ENCODE results near the gene PVR.
"Not testable (repeated sequence)": the region's sequence is repeated elsewhere in the genome, so short reads cannot be mapped to it uniquely, and the experiment has no call there.

The PVR gene

DNA sequence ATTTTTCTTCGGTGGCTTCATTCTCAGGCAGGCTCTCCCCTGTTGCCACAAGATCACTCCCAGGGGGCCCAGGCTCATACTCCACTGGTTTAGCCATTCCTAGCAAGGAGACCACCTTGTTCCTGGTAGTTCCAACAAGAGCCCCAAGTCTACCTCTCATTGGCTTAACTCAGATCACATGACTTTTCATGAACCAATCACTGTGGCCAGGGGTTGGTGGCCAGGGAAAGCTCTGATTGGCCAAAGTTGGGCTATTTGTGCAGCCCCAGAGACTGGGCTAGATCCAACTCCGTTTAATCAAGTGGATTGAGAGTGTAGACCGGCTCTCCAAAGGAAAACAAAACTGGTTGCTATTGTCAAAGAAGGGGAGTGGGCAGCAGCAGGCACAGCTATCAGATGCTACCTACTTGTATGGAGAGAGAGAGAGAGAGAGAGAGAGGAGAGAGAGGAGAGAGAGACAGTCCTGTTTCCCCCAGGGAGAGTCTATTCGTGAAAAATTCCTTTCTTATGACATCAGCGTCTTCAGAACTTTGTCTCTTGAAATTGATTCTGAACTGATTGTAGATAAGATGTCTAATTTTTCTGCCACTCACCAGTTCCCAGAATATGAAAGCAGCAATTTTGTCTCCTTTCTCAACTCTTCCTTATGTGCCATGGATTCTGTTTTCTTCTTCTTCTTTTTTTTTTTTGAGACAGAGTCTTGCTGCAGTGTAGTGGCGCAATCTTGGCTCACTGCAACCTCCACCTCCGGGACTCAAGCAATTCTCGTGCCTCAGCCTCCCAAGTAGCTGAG, 33.5 kb downstream of the PVR start:
- DNase-seq = no peak

GRCh38 chr19:44680536-44680935, 36.8 kb downstream of the PVR start:
- no peak for DNase-seq

DNA sequence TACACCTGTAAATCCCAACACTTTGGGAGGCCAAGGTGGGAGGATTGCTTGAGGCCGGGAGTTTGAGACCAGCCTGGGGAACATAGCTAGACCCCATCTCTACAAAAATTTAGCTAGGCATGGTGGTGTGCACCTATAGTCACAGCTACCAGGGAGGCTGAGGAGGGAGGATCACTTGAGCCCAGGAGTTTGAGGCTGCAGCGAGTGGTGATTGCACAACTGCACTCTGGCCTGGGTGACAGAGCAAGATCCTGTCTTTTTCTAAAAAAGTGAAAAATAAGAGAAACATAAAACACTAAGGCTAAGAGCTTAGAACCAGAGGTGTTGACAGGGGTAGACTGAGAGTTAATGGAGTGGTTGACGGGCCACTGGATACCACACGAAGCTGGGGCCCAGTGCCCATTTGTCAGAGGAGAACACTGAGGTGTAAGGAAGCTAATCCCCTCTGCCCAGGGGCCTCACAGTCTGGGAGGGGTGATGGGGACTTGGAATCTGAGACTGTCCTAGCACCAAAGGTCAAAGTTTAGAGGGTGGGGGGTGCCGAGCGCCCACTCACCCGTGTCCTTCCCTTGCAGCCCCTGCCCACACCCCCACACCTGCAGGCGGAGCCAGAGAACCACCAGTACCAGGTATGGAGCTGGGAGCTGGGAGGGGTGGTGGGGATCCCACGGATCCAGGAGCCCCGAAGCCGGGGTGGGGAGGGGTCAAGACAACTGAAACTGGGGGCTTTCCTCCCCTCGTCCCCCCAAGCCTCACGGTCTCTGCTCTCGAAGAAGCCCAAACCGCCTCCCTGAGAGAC, 38.5 kb downstream of the PVR start:
- no peak for DNase-seq

DNA sequence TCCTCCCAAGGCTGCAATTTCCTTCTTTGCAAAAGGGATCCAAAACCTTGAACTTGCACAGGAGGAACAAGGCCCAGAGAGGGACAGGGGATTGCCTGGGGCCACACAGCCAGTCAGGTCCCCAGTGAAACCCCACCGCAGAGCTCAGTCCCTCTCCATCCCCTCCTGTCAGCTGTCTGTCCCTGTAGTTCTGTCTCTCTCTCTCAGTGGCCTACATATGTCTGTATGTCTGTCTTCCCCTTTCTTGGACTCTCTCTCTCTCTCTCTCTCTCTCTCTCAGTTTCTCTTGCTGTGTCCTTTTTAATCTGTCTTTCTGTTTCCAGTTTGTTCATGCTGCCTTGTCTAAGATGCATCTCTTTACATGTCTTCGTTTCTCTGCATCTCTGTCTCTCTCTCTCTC, 39.1 kb downstream of the PVR start:
- DNase-seq = no peak

GRCh38 chr19:44683434-44684210, 39.9 kb downstream of the PVR start:
- no peak for DNase-seq

GRCh38 chr19:44684396-44684795, 40.7 kb downstream of the PVR start:
- DNase-seq = not testable (repeated sequence)

DNA sequence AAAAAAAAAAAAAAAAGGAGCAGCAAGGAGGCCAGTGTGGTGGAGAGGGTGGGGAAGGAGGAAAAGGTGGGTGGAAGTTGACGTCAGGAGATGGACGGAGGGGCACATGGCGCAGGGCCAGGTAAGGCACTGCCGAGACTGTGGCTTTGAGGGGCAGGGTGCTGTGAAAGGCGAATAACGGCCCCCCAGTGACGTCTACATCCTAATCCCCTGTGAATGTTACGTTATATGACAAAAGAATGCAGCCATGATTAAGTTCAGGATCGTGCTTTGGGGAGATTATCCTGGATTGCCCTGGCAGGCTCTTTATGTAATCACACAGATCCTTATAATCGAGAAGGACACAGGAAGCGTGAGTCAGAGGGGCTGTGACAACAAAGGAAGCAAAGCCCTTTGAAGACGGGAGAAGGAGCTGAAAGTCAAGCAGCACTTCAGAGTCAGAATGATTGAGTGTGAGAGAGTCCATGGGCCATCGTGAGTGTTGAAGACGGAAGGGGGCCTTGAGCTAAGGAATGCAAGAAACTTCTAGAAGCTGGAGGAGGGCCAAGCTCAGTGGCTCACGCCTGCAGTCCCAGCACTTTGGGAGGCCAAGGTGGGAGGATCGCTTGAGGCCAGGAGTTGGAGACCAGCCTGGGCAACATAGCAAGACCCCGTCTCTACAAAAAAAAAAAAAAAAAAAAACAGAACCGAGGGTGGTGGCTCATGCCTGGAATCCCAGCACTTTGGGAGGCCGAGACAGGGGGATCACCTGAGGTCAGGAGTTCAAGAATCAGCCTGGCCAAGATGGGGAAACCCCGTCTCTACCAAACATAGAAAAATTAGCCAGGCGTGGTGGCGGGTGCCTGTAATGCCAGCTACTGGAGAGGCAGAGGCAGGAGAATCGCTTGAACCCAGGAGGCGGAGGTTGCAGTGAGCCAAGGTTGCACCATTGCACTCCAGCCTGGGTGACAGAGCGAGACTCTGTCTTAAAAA, 41.5 kb downstream of the PVR start:
- DNase-seq = no peak

DNA sequence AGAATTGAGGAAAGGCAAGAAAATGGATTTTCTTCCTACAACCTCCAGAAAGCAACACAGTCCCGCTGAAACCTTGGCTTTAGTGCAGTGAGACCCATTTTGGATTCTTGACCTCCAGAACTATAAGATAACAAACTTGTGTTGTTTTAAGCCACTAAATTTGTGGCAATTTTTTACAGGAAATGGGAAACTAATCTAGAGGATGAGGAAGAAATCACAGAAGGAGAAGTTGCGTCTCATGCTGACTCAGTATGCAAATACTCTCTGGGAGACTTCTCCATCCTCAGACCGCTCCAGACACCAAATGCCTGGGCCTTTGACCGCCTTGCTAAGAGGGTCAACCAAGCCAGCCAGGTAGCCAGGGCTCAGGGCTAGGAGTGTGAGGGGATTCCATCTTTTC, 42.2 kb downstream of the PVR start:
- DNase-seq = no peak

- DNase-seq = no peak
Observed at GRCh38 chr19:44686896-44687295, 43.2 kb downstream of the PVR start.

DNA sequence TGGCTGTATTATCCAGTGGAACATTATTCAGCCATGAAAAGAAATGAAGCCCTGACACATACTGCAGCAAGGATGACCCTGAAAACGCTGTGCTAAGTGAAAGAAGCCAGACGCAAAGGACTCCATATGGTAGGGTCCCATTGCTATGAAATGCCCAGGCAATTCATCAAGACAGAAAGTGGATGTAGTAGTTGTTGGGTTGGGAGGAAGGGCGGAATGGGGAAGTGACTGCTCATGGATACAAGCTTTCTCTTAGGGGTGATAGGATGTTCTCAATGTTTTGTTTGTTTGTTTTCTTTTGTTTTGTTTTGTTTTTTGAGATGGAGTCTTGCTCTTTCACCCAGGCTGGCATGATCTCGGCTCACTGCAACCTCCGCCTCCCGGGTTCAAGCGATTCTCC, 44.2 kb downstream of the PVR start:
- DNase-seq = no peak

- DNase-seq = peak in 1 of 2 experiments; percentile 8
Observed at GRCh38 chr19:44689290-44690130, 45.8 kb downstream of the PVR start.

- DNase-seq = no peak
Observed at GRCh38 chr19:44690131-44690440, 46.4 kb downstream of the PVR start.

DNA sequence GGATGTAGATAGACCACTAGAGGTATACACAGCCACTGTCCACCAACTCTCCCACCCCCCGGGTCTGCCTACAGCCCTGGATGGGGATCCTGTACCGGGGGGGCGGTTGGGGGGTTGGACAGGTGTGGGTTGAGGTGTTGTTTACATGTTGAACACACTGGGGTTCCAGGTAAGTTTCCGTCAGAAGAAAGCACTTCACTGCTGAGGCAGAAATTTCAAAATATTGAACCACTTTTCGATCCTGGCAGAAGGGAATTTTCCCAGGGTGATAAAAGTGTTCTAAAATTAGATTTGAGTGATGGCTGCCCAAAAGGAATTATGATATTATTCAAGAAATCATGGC, 48.6 kb downstream of the PVR start:
- no peak for DNase-seq

DNA sequence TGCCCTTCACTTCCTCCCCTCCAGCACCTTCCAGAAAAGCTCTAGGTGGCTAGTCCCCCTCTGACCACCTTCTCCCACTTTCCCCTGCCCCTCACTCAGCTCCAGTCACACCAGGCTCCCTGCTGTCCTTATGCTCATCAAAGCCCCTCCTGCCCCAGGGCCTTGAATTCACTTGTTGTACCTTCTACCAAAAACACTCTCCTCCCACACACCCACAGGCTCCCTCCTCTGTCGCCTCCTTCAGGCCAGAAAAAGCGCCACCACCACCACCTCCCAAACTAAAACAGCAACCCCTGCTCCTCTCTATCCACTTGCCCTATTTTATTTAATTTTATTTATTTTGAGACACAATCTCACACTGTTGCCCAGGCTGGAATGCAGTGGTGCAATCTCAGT, 50.5 kb downstream of the PVR start:
- no peak for DNase-seq

DNA sequence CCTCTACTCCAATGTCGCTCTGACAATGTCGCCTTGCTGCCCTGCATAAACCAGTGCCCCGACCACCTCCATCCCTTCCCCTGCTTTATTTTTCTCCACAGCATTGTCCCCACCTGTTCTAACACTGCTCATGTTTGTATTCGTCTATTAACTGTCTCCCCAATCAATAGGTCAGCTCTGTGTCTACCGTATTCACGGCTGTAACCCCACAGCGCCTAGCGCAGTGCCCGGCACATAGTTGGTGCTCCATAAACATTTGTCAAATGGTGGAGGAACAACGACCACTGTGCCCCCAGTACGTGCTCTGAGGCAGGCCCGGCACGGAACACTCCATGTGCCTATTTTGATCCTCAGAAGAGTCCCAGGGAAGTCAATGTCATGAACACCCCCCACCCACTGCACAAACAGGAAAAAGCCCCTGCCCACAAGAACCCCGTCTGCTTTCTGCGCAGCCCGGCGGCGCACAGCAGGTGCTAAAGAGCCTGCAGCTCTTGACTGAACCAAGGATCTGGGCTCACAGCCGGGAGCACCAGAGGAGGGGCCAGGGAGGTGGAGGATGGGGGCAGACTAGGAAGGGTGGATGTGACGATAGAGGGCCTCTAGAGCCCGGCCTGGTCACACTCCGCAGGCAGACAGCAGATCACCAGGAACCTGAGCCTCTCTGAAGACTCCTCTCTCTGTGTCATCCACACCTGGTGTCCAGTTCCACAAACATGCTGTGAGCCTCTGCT, 53.4 kb downstream of the PVR start:
- DNase-seq = no peak

- no peak for DNase-seq
Observed at GRCh38 chr19:44697670-44698034, 53.9 kb downstream of the PVR start.

- DNase-seq = no peak
Observed at GRCh38 chr19:44698492-44699201, 54.9 kb downstream of the PVR start, which contains the start of gene CEACAM16. CEACAM16 (plus strand) TSS chr19:44699151; CDS start chr19:44701457, 2,306 bp downstream.

DNA sequence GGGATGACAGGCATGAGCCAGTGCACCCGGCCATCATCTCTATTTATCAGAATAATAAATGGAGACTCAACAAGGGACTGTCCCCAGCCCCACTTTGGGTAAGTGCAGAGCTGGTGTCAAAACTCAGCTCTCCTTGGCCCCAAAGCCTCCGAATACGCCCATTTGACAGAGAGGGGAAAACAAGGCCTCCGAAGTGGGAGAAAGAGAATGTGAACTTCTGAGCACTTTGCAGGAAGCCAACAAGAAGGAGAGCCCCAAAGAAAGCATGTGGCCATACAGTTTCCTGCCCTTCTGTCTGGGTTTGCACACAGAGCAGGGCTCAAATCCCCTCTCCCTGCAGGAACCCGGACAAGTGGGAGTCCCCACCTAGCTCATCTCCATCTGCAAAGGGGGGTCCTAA, 56.8 kb downstream of the PVR start:
- no peak for DNase-seq

GRCh38 chr19:44701228-44701627, 57.5 kb downstream of the PVR start:
- no peak for DNase-seq

DNA sequence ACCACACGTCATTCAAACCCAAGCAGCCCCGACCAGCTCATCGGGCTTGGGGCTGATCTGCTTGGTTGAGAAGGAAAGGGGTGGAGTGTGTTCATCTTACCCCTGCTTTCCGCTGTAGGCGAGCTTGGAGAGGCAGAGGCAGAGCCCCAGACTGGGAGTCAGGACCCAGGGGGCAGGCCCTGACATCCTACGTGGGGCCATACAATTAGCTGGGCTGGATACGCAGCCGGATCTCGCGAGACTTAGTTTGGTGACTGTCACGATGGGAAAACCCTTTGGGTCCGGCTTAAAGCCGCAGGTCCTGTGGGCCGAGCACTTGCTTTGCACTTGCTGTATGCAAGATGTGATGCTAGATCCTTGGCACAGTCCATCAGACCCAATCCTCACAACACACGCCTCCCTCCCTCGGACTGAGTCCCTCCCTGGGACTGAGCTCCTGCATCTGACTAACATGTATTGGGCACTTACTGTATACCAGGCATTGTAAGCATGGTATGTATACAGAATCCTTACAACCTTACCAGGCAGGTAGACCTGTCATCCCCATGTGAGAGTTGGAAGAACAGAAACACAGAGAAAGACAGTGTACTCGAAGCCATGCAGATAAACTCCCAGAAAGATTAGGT, 59.0 kb downstream of the PVR start:
- no peak for DNase-seq
